Brain microvascular endothelial cell (primary cell): Measurements from ENCODE around the gene U2SURP.

Experiments
- DNase-seq: peaks from one replicate; pipeline ENCODE4 v3.0.0-alpha.2; 2020
- H3K27ac ChIP-seq: fragments of 250-450 bp; sonication (Bioruptor Pico); 2 replicates; pipeline ENCODE4 v1.5.1; 2020; ENCODE audit warnings: mild to moderate bottlenecking, moderate library complexity
- H3K27me3 ChIP-seq: fragments of 250-450 bp; sonication (Bioruptor Pico); replicated peaks from 2 replicates; pipeline ENCODE4 v1.5.1; 2020; ENCODE audit warnings: mild to moderate bottlenecking
- H3K36me3 ChIP-seq: fragments of 250-450 bp; sonication (Bioruptor Pico); replicated peaks from 2 replicates; pipeline ENCODE4 v1.5.1; 2020; ENCODE audit warnings: mild to moderate bottlenecking
- H3K4me3 ChIP-seq: 2 replicates; pipeline ENCODE4 v1.5.1; 2011; ENCODE audit warnings: low read depth, mild to moderate bottlenecking, control low read depth, low read length, moderate library complexity
- CTCF ChIP-seq: IDR thresholded peaks from 2 replicates; pipeline ENCODE4 v1.5.1; 2011; ENCODE audit warnings: low read depth, mild to moderate bottlenecking, moderate library complexity, low read length, control low read depth, inconsistent platforms; ENCODE audit errors: missing control alignments
- in situ Hi-C: cut with HindIII; loops from 2 replicates; pipeline ENCODE4 v1.10.0; 2017; ENCODE audit warnings: low sequenced_read_pairs, low pct_ligation_motif_present

Gene U2SURP

GRCh38 chr3:142972092-142972753 lies 29.1 kb upstream of the U2SURP start:
- DNase-seq: no peak
- in situ Hi-C loops: loop anchor here (25.0 kb wide), 1 partner anchor 135 kb away; no protein-coding TSS in a partner anchor
- no peak overlapping the region for H3K4me3 ChIP-seq
- no peak for TF ChIP-seq CTCF
- H3K27ac ChIP-seq: no peak overlapping the region
- no peaks in the 10 kb centered on the region for H3K27me3 ChIP-seq
- no peaks in the 10 kb centered on the region for H3K36me3 ChIP-seq

GRCh38 chr3:142973217-142974009 lies 28.0 kb upstream of the U2SURP start:
- no peak for DNase-seq
- in situ Hi-C loops: loop anchor here (25.0 kb wide), 1 partner anchor 136 kb away; no protein-coding TSS in a partner anchor
- no peak for TF ChIP-seq CTCF
- Histone ChIP-seq H3K27ac (no peak overlapping the region), H3K36me3 (no peaks in the 10 kb centered on the region), H3K4me3 (no peak overlapping the region), H3K27me3 (no peaks in the 10 kb centered on the region)

GRCh38 chr3:142975316-142975995 lies 25.9 kb upstream of the U2SURP start:
- peak; percentile 19 for TF ChIP-seq CTCF
- in situ Hi-C loops: no loop called here
- no peaks in the 10 kb centered on the region for H3K36me3 ChIP-seq
- DNase-seq: no peak
- no peaks in the 10 kb centered on the region for H3K27me3 ChIP-seq
- H3K27ac ChIP-seq: no peak overlapping the region
- no peak overlapping the region for H3K4me3 ChIP-seq

GRCh38 chr3:142976621-142977398 lies 24.6 kb upstream of the U2SURP start:
- Histone ChIP-seq H3K4me3 (no peak overlapping the region), H3K27ac (peak overlapping the region; percentile 21), H3K36me3 (no peaks in the 10 kb centered on the region), H3K27me3 (no peaks in the 10 kb centered on the region)
- DNase-seq: peak; percentile 97
- in situ Hi-C loops: no loop called here
- no peak for TF ChIP-seq CTCF

GRCh38 chr3:142977399-142977728 lies 24.0 kb upstream of the U2SURP start:
- in situ Hi-C loops: no loop called here
- peak overlapping the region; percentile 21 for H3K27ac ChIP-seq
- no peak for TF ChIP-seq CTCF
- H3K36me3 ChIP-seq: no peaks in the 10 kb centered on the region
- no peaks in the 10 kb centered on the region for H3K27me3 ChIP-seq
- no peak overlapping the region for H3K4me3 ChIP-seq
- peak; percentile 31 for DNase-seq
